H1 (cell line): ENCODE results near the gene SPRR1B.

ENCODE experiments used
- BRCA1 ChIP-seq: IDR thresholded peaks from 2 replicates; pipeline ENCODE4 v1.6.1; 2012; ENCODE audit warnings: low read depth, low read length, improper control_type of control experiment
- EZH2 ChIP-seq: fragments of 200-600 bp; sonication (generic); IDR thresholded peaks from 2 replicates; pipeline ENCODE4 v1.7.1; 2012; ENCODE audit warnings: low read depth, mild to moderate bottlenecking, moderate library complexity, low read length, inconsistent platforms; ENCODE audit not compliant: severe bottlenecking
- GTF2F1 ChIP-seq: IDR thresholded peaks from 2 replicates; pipeline ENCODE4 v1.6.1; 2012; ENCODE audit warnings: low read depth, low read length, improper control_type of control experiment, borderline replicate concordance
- JUN ChIP-seq: IDR thresholded peaks from 2 replicates; pipeline ENCODE4 v1.6.1; 2011; ENCODE audit warnings: low read depth, mild to moderate bottlenecking, improper control_type of control experiment, low read length
- POLR2AphosphoS5 ChIP-seq: IDR thresholded peaks from 2 replicates; pipeline ENCODE4 v1.6.1; 2011; ENCODE audit warnings: low read depth, low read length
- RAD21 ChIP-seq, 2 experiments: IDR thresholded peaks in 1 of 2; conservative IDR thresholded peaks in 1 of 2; 2 replicates each; pipeline ENCODE4 v1.6.1; 2011; ENCODE audit warnings: low read depth in 2 of 2, low read length in 2 of 2, improper control_type of control experiment in 1 of 2, inconsistent platforms in 1 of 2, mild to moderate bottlenecking in 1 of 2, moderate library complexity in 1 of 2
- RFX5 ChIP-seq: IDR thresholded peaks from 2 replicates; pipeline ENCODE4 v1.6.1; 2011; ENCODE audit warnings: low read depth, low read length, improper control_type of control experiment, borderline replicate concordance
- RNF2 ChIP-seq: fragments of 200-900, 300-1000 bp; sonication (generic); IDR thresholded peaks from 2 replicates; pipeline ENCODE4 v1.7.1; 2016; ENCODE audit warnings: borderline replicate concordance, low read depth, mild to moderate bottlenecking, antibody characterized with exemption, low read length; ENCODE audit not compliant: poor library complexity, severe bottlenecking; ENCODE audit errors: missing control alignments
- SIX5 ChIP-seq: IDR thresholded peaks from 2 replicates; pipeline ENCODE4 v1.6.1; 2011; ENCODE audit warnings: mild to moderate bottlenecking, low read depth, low read length
- SP1 ChIP-seq: IDR thresholded peaks from 2 replicates; pipeline ENCODE4 v1.6.1; 2011; ENCODE audit warnings: low read depth, low read length
- TAF1 ChIP-seq: IDR thresholded peaks from 2 replicates; pipeline ENCODE4 v1.6.1; 2011; ENCODE audit warnings: mild to moderate bottlenecking, low read depth, low read length
- TCF12 ChIP-seq: IDR thresholded peaks from 2 replicates; pipeline ENCODE4 v1.6.1; 2011; ENCODE audit warnings: low read depth, mild to moderate bottlenecking, low read length
- YY1 ChIP-seq: IDR thresholded peaks from 2 replicates; pipeline ENCODE4 v1.6.1; 2011; ENCODE audit warnings: low read depth, mild to moderate bottlenecking, low read length
- TF ChIP-seq, protein P1 (sequence below), 3 experiments: IDR thresholded peaks; 1 replicate in 2 of 3; 2 replicates in 1 of 3; pipeline versions ENCODE4 v1.5.1 to v1.6.1; 2011; ENCODE audit warnings: low read length in 3 of 3, mild to moderate bottlenecking in 3 of 3, inconsistent platforms in 2 of 3, low read depth in 1 of 3, moderate library complexity in 1 of 3; ENCODE audit not compliant: insufficient read depth in 1 of 3; ENCODE audit errors: control extremely low read depth in 1 of 3

DNA sequence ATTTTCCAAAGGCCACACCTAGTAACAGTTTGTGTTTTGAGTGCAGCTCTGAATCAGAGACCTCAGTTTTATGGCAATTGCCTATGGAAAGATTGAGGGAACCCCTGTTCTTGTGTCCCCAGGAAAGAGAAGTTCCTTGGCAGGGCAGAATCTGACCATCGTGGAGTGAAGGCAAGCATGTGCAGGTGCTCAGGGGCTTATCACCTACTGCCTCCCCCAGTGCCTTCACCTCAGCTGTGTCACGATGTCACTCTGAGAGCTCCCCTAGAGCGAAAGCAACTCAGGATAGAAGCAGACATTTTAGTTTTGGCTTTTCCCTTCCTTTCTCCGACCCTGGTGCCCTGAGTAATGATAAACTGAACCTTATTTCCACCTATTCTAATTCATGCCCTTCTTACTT, 48.9 kb upstream of the SPRR1B start:
- TF ChIP-seq, protein P1, sequence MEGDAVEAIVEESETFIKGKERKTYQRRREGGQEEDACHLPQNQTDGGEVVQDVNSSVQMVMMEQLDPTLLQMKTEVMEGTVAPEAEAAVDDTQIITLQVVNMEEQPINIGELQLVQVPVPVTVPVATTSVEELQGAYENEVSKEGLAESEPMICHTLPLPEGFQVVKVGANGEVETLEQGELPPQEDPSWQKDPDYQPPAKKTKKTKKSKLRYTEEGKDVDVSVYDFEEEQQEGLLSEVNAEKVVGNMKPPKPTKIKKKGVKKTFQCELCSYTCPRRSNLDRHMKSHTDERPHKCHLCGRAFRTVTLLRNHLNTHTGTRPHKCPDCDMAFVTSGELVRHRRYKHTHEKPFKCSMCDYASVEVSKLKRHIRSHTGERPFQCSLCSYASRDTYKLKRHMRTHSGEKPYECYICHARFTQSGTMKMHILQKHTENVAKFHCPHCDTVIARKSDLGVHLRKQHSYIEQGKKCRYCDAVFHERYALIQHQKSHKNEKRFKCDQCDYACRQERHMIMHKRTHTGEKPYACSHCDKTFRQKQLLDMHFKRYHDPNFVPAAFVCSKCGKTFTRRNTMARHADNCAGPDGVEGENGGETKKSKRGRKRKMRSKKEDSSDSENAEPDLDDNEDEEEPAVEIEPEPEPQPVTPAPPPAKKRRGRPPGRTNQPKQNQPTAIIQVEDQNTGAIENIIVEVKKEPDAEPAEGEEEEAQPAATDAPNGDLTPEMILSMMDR (IDR thresholded peaks at IDR 0.05; ENCODE audit: control extremely low read depth in 1 of 3, insufficient read depth in 1 of 3, low read depth in 1 of 3, low read length in 3 of 3) = no peak
- no peak for TF ChIP-seq RAD21 (IDR thresholded peaks at IDR 0.05 in 1 of 2, conservative IDR thresholded peaks at IDR 0.05 in 1 of 2; ENCODE audit: low read depth in 2 of 2, low read length in 2 of 2)
- no peak for TF ChIP-seq SIX5
- no peak for TF ChIP-seq TAF1
- no peak for TF ChIP-seq YY1
- no peak for TF ChIP-seq JUN
- no peak for TF ChIP-seq GTF2F1
- no peak for TF ChIP-seq EZH2
- no peak for TF ChIP-seq POLR2AphosphoS5
- no peak for TF ChIP-seq RNF2
- TF ChIP-seq RFX5 = no peak
- TF ChIP-seq SP1 = no peak
- no peak for TF ChIP-seq BRCA1
- no peak for TF ChIP-seq TCF12
